ENCODE measurements around the gene OARD1. TPM values are rescaled to one million over a fixed set of nuclear protein-coding genes. Genes with fewer than 3 reads are reported as not detected.
"Not testable (repeated sequence)": the region's sequence is repeated elsewhere in the genome, so short reads cannot be mapped to it uniquely, and the experiment has no call there.

Gene OARD1
- total RNA-seq, result not detected

GRCh38 chr6:41071923-41072835, at the start of gene OARD1:
Gene OARD1 (minus strand): TSS chr6:41072356. CDS start chr6:41071634, 722 bp downstream.
- intact Hi-C loops (cut with DNase I), result loop anchor here (2.0 to 10.0 kb wide), 9 partner anchors 175 to 1957 kb away; partner anchors contain the start of genes CCND3, SAYSD1, TFEB and TOMM6
- TF ChIP-seq CTCF (IDR thresholded peaks at IDR 0.05), result no peak
- H3K36me3 ChIP-seq, result peaks cover 6 to 20% of the 10 kb centered on the region in 2 donors
- no peaks in the 10 kb centered on the region for H3K9me3 ChIP-seq
- DNase-seq (ENCODE audit: low spot score in 2 of 2), result peak; percentile 98 to 100
- H3K4me3 ChIP-seq, result peak within 1 kb of the TSS; percentile 80 to 86
- peaks cover 10 to 27% of the 10 kb centered on the region in 2 donors for H3K4me1 ChIP-seq
- H3K27me3 ChIP-seq, result no peaks in the 10 kb centered on the region
- peak within 1 kb of the TSS; percentile 98 to 100 for H3K27ac ChIP-seq

- no peaks in the 10 kb centered on the region for H3K27me3 ChIP-seq
- H3K4me3 ChIP-seq, result no peak overlapping the region
- H3K27ac ChIP-seq, result no peak overlapping the region
- intact Hi-C loops (cut with DNase I), result no loop called here
- no peaks in the 10 kb centered on the region for H3K4me1 ChIP-seq
- H3K36me3 ChIP-seq, result peaks cover 0 to 17% of the 10 kb centered on the region in 2 donors
- DNase-seq (ENCODE audit: low spot score in 2 of 2), result no peak
- H3K9me3 ChIP-seq, result no peaks in the 10 kb centered on the region
- no peak for TF ChIP-seq CTCF (IDR thresholded peaks at IDR 0.05)
Measured at GRCh38 chr6:41120058-41120457, 47.9 kb upstream of the OARD1 start.

- TF ChIP-seq CTCF (IDR thresholded peaks at IDR 0.05), result no peak
- H3K27ac ChIP-seq, result no peak overlapping the region
- no peaks in the 10 kb centered on the region for H3K9me3 ChIP-seq
- no peaks in the 10 kb centered on the region for H3K27me3 ChIP-seq
- H3K4me3 ChIP-seq, result no peak overlapping the region
- no peaks in the 10 kb centered on the region for H3K4me1 ChIP-seq
- peaks cover 0 to 16% of the 10 kb centered on the region in 2 donors for H3K36me3 ChIP-seq
- DNase-seq (ENCODE audit: low spot score in 2 of 2), result no peak
- intact Hi-C loops (cut with DNase I), result no loop called here
Measured at GRCh38 chr6:41119508-41119907, 47.4 kb upstream of the OARD1 start.

- not testable (repeated sequence) for DNase-seq (ENCODE audit: low spot score in 2 of 2); H3K36me3 ChIP-seq
Measured at GRCh38 chr6:41115027-41115426, 42.9 kb upstream of the OARD1 start.

GRCh38 chr6:41111017-41111416, 38.9 kb upstream of the OARD1 start:
- Histone ChIP-seq H3K4me3 (no peak overlapping the region), H3K27ac (no peak overlapping the region), H3K27me3 (no peaks in the 10 kb centered on the region), H3K9me3 (no peaks in the 10 kb centered on the region), H3K4me1 (no peaks in the 10 kb centered on the region), H3K36me3 (peaks cover 0 to 3% of the 10 kb centered on the region in 2 donors)
- no peak for DNase-seq (ENCODE audit: low spot score in 2 of 2)
- TF ChIP-seq CTCF (IDR thresholded peaks at IDR 0.05), result no peak
- intact Hi-C loops (cut with DNase I), result no loop called here

More at GRCh38 chr6:41115027-41115426, 42.9 kb upstream of the OARD1 start:
- H3K4me1 ChIP-seq; H3K9me3 ChIP-seq; H3K4me3 ChIP-seq; H3K27ac ChIP-seq; intact Hi-C loops (cut with DNase I); H3K27me3 ChIP-seq: not testable (repeated sequence)

- no peak for TF ChIP-seq CTCF (IDR thresholded peaks at IDR 0.05)
- Histone ChIP-seq H3K27me3 (no peaks in the 10 kb centered on the region), H3K4me1 (no peaks in the 10 kb centered on the region), H3K4me3 (no peak overlapping the region), H3K36me3 (peaks cover 5 to 22% of the 10 kb centered on the region in 2 donors), H3K9me3 (no peaks in the 10 kb centered on the region), H3K27ac (no peak overlapping the region)
- DNase-seq (ENCODE audit: low spot score in 2 of 2), result no peak
- intact Hi-C loops (cut with DNase I), result no loop called here
Measured at GRCh38 chr6:41103847-41104246, 31.7 kb upstream of the OARD1 start.
